HT1080 (cell line): Measurements from ENCODE around the gene MARVELD1. TPM values are rescaled to one million over a fixed set of nuclear protein-coding genes. Genes with fewer than 3 reads are reported as not detected.
"Not testable (repeated sequence)": the region's sequence is repeated elsewhere in the genome, so short reads cannot be mapped to it uniquely, and the experiment has no call there.

Experiments
- DNase-seq: peaks from one replicate; pipeline ENCODE4 v3.0.0-alpha.2; 2015; ENCODE audit warnings: low read depth
- total RNA-seq: library from RNA; depleted of rRNA; stranded (reverse); fragments of >200 nt; shearing (Covaris generic); gene quantifications from 2 replicates; pipeline ENCODE4 v1.2.3, GENCODE V29; 2014

Gene MARVELD1
- total RNA-seq, 1 experiment from 2014 or later: 48.1 TPM

DNA sequence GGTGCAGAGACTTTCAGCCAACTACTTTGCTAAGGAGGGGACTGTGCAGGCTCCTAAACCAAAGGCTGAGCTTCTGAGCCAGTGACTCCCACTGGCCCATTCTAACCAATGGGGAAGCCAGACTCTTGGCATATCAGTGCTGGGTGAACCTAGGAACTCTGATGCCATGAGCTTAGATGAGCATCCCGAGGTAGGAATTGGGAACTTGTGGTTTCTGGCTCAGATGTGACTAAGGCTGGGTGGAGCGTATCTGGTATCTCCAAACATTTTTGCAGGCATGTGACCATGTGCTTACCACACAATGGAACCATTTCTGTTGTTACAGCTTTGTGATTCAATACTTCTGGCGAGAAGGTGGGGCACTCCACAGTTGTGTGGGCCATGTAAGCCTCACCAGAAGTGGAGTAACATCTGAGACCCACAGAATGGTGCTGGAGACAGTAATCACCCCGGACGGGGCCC, 23.9 kb upstream of the MARVELD1 start:
- peak; percentile 98 for DNase-seq

DNA sequence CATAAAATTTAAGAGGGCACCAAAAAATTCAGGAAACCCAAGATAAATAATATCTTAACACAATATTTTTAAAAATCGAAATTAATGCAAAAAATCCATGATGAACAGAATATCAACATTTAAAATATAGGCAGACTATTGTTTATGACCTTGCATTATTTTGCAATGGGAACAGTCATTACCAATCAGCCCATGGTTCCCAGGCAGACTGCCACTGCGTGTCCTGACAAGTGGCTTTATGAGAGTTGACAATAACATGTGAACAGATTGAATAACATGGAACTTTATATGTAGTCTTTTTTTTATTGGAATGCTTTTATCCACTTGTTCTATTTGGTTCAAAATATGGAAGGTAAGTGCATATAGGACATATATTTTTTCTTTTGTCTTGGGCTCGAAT, 23.4 kb upstream of the MARVELD1 start:
- DNase-seq: no peak

DNA sequence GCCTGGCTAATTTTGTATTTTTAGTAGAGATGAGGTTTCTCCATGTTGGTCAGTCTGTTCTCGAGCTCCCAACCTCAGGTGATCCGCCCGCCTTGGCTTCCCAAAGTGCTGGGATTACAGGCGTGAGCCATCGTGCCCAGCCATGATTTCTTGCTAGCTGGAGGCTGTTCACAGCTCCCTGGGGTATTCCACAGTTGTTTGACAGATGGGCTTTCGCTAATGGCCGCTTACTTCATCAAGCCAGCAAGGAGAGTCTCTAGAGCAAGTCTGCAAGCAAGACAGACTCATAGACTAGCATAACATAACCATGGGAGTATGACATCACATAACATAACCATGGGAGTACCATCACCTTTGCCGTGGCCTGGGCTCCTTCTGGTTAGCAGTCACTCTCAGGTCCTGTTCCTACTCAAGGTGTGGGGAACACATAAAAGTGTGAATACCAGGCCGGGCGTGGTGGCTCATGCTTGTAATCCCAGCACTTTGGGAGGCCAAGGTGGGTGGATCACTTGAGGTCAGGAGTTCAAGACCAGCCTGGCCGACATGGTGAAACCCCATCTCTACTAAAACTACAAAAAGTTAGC, 15.4 kb upstream of the MARVELD1 start:
- DNase-seq: not testable (repeated sequence)

DNA sequence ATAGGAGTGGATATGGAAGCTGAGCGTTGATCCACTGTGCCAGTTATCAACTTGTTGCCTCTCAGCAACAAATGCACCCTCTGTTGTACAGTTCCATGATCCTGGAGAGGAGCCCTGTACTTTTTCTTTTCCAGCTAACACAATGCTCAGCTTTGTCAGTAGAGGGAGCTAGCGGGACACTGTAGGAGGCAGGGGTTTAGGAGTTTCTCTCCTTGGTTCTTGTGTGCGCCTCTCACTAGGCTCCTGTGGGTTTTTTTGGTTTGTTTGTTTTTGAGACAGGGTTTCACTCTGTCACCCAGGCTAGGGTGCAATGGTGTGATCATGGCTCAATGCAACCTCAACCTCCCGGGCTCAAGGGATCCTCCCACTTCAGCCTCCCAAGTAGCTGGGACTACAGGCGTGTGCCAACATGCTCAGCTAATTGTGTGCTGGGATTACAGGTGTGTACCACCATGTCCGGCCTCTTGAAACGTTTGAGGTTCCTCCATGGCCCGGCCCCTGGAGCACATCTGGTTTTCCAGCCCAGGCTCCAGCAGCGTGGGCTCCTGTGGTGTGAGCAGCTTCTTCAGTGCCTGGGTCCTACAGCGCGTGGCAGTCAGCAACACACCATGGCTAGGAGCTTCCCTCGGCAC, 12.0 kb upstream of the MARVELD1 start:
- peak; percentile 76 for DNase-seq

DNA sequence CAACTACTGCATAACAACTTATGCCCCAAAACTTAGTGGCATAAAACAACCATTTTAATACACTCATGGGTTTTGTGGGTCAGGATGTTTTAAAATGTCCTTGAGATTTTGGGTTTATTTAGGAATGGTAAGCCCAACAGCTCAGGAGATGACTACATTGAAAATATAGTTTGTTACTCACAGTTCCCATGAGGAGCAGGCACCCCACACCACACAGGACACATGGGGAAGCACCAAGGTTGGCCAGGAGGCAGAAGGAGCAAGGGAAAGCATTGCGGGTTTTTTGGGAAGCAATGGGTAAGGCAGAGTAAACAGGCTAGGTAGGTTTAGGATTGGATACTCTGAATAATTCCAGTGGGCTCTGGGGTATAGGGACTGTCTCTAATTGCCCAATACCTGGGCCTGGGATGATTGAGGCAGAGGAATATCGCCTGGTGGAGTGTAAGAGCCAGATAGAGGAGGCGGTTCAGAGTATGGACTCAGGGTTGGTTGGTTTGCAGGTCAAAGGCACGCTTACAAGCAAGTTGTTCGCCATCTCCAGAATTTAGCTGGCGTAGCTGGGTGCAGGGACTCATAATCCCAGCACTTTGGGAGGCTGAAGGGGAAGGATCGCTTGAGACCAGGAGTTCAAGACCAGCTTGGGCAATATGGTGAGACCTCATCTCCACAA, 10.0 kb upstream of the MARVELD1 start:
- no peak for DNase-seq

DNA sequence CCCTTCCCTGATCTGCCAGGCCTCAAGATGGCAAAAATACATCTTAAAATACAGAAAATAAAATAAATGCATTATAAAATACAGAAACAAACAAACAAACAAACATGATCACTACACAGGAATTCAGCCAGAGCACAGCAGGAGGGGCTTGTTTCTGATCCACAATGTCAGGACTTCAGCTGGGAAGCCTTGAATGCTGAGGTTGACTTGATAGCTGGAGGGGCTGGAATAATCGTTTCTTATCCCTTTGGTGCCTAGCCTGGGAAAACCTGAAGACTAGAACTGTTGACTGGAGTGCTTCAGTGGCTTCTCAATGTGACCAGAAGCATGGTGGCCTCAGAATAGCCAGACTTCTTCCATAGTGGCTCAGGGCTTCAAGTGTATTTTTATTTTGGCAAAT, 9.2 kb upstream of the MARVELD1 start:
- DNase-seq: no peak

DNA sequence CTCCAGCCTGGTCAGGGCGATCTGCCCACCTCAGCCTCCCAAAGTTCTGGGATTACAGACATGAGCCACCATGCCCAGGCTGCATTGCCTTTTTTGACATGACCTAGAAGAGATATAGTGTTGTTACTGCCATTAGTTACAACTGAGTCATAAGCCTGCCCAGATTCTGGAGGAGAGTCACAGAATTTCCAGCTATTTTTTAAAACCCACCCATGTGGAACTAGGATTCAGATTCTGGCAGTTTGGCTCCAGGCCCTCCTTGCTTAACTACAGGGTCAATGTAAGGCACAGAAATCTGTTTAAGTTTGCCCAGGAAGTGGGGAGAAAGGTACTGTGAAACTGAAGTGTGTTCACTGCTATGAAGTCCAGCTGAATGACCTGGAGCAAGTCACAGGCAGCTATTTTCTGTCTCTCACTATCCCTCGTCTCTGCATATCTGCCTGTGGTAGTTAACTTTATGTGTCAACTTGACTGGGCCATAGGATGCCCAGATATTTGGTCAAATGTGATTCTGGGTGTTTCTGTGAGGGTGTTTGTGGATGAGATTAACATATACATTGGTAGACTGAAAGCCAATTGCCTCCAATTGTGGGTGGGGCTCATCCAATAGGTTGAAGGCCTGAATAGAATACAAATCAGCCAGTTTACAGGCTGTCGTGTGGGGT, 8.4 kb upstream of the MARVELD1 start:
- no peak for DNase-seq

DNA sequence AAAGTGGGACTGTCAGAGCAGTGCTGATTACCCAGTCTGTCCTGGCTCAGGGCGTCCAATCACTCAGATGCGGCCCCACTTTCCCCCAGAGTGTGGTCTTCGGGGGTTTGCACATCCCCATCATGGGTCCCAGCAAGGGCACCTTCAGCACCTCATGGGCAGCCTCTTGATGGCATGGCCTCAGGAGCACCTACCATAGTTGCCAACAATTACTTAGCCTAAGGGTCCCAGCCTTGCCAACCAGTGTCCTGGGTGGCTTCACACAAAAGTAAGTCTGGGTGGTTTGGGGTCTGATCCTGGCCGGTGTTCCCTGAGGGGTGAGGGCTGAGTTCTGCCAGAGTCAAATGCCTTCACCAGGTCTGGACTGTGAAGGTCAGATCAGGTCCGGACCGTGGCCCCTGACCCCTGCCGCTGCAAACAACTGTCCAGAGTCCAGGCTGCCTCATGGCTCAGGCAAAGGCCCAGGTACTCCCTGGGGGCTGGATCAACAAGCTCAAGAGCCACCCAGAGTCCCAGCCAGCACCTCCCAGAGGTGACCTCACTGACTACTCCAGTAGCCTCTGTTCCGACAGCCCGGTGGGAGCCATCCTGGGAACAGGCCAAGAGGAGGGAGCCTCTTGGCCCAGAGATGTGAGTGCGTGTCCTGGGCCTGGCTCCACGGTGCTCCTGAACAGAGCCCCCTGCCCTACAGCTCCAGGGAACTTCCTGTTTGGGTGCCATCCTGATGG, 6.2 kb upstream of the MARVELD1 start:
- DNase-seq: no peak

DNA sequence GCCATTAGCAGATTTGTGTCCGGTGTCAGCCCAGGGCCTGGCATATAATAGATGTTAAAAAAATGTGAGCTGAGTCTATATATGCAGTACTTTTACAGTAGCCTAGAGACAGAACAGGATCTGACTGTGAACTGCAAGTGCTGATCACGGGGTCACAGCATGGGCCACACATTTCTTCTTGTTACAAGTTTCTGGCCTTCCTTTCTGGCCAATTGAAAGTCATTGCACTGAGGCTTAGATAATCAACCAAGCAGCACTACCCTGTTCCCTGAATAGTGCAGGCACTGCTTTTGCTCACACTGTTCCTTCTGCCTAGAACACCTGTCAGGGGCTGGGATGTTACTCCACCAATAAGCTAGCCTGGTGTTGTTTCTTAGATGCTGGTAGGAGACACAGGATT, 5.4 kb upstream of the MARVELD1 start:
- no peak for DNase-seq

DNA sequence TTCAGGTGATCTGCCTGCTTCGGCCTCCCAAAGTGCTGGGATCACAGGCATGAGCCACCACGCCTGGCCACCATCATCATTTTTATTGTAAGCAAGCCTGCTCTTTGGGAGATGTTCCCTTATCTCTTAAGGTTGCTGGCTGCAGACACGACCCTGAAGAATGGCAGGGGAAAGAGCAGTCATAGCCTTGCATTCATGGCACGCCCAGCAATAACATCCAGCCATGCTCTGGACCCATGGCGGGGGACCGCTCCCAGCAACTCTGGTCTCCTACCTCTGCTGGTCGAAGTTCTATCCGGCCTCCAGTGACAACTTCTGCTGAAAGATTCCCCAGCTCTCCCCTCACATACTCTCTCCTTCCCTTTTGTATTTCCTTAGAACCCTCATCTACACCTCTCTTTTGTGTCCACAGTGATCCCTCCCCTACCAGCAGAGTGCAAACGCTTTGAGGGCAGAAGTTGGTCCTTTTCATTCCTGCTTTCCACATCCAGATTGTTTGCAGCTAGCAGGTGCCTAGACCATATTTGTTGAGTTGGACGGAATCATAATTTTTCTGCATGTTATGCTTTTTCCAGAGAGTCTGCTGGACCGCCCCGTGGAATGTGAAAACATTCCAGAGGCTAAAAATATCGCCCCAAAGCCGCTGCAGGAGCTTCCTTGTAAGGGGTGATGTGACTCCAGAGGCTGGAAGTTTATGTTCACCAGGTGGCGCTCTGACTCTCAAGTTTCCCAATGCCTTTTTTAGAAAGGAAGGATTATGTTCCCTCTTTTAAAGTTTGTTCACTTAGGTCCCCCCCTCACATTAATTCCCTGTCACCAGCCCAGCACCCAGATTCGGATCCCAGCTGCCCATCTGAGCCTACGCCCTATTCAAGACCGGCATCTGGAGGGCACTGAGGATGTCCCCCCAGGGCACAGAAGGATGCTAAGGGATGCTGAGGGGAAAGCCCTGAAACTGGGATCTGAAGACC, 4.3 kb upstream of the MARVELD1 start:
- peak; percentile 69 for DNase-seq

DNA sequence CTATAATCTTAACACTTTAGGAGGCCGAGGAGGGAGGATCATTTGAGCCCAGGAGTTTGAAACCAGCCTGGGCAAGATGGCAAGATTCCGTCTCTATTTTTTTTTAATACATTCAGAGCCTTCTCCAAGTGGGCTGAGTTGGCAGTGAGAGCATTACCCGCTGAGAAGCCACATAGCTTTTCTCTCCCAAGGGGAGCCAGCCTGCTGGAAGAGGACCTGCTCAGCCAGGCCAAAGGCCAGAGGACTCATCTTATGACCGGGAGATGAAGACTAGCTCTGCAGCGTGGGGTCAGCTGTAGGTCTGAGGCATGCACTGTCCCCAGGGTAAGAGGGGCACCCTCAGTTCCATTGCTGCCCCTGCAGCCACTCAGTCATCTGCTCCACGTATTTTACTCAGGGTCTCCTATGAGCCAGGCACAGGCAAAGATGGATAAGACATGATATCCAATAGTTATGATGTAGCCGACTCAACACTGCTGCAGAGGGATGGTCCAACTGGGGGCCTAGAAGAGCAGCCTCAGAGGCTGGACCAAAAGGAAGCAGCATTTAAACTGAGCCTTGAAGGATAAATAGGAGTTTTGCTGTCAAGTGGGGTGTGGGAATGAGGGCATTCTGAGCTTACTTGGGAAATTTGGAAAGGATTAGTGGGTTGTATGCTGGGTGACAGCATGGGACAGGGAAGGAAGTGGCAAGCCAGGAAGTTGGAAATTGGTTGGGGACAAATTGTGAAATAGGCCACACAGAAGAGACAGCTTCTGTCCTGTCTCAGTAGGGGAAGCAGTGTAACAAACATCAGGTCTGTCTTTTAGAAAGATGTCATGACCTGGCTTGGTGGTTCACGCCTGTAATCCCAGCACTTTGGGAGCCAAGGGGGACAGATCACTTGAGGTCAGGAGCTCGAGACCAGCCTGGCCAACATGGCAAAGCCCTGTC, 1.6 kb upstream of the MARVELD1 start:
- no peak for DNase-seq

DNA sequence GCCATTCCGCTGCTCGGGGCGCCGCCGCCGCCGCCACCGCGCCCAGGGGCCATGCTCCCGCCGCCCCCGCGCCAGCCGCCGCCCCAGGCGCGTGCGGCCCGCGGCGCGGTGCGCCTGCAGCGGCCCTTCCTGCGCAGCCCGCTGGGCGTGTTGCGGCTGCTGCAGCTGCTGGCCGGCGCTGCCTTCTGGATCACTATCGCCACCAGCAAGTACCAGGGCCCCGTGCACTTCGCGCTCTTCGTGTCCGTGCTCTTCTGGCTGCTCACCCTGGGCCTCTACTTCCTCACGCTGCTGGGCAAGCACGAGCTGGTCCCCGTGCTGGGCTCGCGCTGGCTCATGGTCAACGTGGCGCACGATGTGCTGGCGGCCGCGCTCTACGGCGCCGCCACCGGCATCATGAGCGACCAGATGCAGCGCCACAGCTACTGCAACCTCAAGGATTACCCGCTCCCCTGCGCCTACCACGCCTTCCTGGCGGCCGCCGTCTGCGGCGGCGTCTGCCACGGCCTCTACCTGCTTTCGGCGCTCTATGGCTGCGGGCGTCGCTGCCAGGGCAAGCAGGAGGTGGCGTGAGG, 383 bp downstream of the MARVELD1 start:
- peak; percentile 65 for DNase-seq

DNA sequence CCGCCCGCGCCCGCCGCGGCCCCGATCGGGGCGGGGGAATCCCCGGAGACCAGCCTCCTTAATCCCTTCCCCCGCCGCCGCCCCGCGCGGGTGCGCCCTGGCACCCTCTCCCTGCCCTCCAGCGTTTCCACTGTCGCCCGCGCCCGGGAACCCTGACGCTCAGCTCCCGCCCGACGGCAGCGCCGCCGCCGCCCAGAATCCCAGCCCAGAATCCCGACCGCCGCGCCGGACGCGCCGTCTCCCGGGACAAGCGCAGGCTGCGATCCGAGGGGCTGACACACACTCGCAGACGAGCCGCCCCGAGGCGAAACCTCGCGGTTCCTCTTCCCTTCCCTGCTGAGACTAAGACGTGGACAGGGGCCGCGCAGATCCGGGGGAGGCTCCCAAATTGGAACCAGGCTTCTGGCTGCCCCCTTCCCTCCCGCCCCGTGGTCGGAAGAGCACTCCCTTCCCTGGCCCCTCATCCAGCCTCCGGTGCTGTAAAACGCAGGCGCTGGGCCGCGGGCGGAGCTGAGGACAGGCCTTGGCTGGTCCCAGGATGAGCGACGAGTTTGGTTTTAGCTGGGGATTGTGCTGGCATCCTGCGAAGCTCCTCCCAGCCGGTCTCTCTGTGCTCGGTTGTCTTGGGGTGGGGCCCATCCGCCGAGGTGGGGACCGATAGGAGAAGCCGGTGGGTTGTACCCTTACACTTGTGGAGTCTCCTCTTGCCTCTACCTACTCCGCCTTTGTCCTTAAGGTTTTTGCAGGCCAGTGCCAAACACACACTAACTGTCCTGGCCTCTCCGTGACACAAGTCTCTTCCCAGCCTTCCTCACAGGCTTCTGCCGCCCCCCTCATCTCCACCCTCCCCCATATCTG, 1.1 kb downstream of the MARVELD1 start:
- DNase-seq: peak; percentile 64

DNA sequence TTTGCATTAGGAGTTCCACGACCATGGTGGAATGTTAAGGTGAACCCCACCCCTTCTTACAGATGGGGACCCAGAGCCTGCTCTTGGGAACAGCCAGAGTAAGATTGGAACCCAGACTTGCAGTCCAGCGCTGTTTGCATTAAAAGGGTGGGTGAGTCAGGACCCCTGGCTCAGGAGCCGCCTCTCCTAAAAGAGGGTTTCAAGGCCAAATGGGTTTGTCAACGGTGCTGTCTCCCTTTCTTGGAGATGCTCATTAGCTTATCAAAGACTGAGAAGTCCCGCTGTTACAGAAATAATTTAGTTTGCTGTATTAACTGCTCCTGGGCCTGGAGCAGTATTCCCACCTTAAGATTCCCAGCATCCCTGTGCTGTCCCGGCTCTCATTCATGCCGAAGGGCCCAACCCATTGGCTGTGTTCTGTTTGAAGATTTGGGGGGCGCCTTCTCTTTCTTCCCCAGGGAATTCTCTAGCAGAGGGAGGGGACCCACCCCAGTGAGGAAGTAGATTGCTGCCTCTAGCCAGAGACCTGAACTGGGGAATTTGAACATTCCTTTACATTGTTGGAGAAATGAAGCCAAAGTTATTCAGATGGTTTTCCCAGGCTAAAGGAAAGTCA, 1.8 kb downstream of the MARVELD1 start:
- no peak for DNase-seq

DNA sequence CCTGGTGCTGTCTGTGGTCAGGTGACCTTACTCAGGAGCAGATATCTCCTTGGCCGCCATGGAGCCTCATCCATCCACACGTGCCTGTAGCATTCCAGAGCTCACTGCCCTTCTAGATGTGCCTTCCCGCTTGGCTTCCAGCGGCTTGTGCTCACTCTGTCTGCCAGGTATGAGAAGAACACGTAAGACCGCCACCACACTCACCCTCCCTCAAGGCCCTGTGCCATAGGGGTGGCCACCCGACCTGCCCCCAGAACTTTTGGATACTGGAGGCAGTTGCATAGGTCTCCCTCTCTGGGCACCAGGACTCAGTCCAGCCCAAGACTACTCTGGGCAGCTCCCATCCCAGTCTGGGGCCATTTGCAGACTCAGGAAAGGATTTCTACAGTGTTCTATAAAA, 4.1 kb downstream of the MARVELD1 start:
- DNase-seq: no peak

DNA sequence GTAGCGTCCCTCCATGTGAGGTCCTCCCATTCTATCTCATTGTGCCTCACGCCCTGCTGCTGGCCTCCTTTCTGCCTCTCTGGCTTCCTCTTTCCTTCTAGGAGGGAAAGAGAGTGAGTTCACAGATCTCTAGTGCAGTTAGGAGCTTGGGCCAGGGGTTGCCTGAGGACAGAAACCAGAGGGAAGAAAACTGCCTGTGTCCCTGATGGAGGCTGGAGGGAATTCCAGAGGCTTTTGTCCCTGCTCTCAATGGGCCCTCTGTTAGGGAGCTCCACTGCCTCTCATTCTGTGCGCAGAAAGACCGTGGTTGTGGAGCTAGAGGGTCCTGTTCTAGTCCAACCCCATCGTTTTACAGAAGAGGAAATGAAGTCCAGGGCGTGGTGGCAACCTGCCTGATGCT, 4.6 kb downstream of the MARVELD1 start:
- DNase-seq: no peak

DNA sequence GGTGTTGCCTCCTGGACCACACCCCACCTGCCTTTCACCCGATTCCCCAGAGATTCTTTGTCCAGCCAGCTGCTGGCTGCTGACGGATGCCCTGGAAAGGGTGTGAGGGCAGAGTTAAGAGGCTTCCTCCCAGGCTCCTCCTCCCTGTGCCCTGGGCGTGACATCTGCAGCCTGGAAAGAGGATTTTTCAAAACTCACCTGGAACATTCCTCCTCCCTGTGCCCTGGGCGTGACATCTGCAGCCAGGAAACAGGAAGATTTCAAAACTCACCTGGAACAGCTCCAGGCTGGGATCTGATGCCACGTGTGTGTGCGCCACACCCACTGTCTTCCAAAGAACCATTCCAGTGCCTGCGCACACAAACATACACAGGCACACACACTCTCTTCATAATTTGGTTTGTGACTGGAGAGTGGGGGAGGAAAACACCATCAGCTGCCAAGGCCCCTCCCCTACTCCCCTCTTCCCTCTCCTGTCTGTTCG, 5.2 kb downstream of the MARVELD1 start:
- no peak for DNase-seq
